ENCODE data around the gene TBX4.

The TBX4 gene

GRCh38 chr17:61454381-61455323, 2.4 kb downstream of the TBX4 start:
- no peak for DNase-seq (ENCODE audit: low spot score)

GRCh38 chr17:61455324-61456060, 3.3 kb downstream of the TBX4 start:
- no peak overlapping the region for H3K27ac ChIP-seq
- ChIA-PET POLR2A (ENCODE audit: low non-redundant PET) (no interaction called here), CTCF (no interaction called here)
- DNase-seq (ENCODE audit: low spot score): no peak
- no peak for TF ChIP-seq CTCF (conservative IDR thresholded peaks at IDR 0.05; ENCODE audit: low read depth)

More at GRCh38 chr17:61454381-61455323, 2.4 kb downstream of the TBX4 start:
- no peak for TF ChIP-seq CTCF (conservative IDR thresholded peaks at IDR 0.05; ENCODE audit: low read depth)
- H3K27ac ChIP-seq: no peak overlapping the region
- CTCF ChIA-PET: no interaction called here
- POLR2A ChIA-PET (ENCODE audit: low non-redundant PET): no interaction called here

GRCh38 chr17:61456061-61456681, 3.9 kb downstream of the TBX4 start:
- ChIA-PET POLR2A (ENCODE audit: low non-redundant PET) (no interaction called here), CTCF (no interaction called here)
- H3K27ac ChIP-seq: no peak overlapping the region

GRCh38 chr17:61456688-61457225, 4.5 kb downstream of the TBX4 start:
- no peak for TF ChIP-seq CTCF (conservative IDR thresholded peaks at IDR 0.05; ENCODE audit: low read depth)
- CTCF ChIA-PET: no interaction called here
- H3K27ac ChIP-seq: no peak overlapping the region
- POLR2A ChIA-PET (ENCODE audit: low non-redundant PET): no interaction called here
- DNase-seq (ENCODE audit: low spot score): no peak

More at GRCh38 chr17:61456061-61456681, 3.9 kb downstream of the TBX4 start:
- TF ChIP-seq CTCF (conservative IDR thresholded peaks at IDR 0.05; ENCODE audit: low read depth): no peak
- no peak for DNase-seq (ENCODE audit: low spot score)

GRCh38 chr17:61457226-61457983, 5.2 kb downstream of the TBX4 start:
- ChIA-PET CTCF (no interaction called here), POLR2A (ENCODE audit: low non-redundant PET) (interaction anchor here (0.6 kb wide), 1 partner anchor 14 kb away, joined by 3 read pairs; no protein-coding TSS in a partner anchor)
- no peak overlapping the region for H3K27ac ChIP-seq
- no peak for TF ChIP-seq CTCF (conservative IDR thresholded peaks at IDR 0.05; ENCODE audit: low read depth)
- no peak for DNase-seq (ENCODE audit: low spot score)
